HUES6 (cell line): Measurements from ENCODE around the gene PCGF2.

Source experiments
- H3K27ac ChIP-seq: 2 replicates; pipeline ENCODE4 v1.7.0; 2013; ENCODE audit warnings: low read depth, mild to moderate bottlenecking, low read length, inconsistent platforms
- H3K27me3 ChIP-seq: 2 replicates; pipeline ENCODE4 v1.6.1; 2013; ENCODE audit warnings: low read length; ENCODE audit not compliant: control insufficient read depth, insufficient read depth
- H3K36me3 ChIP-seq: 2 replicates; pipeline ENCODE4 v1.6.1; 2013; ENCODE audit warnings: low read length; ENCODE audit not compliant: control insufficient read depth, insufficient read depth
- H3K4me1 ChIP-seq: 2 replicates; pipeline ENCODE4 v1.6.1; 2013; ENCODE audit warnings: low read length; ENCODE audit not compliant: control insufficient read depth, insufficient read depth
- H3K4me3 ChIP-seq: 2 replicates; pipeline ENCODE4 v1.5.1; 2013; ENCODE audit warnings: low read depth, low read length
- H3K9ac ChIP-seq: one replicate; pipeline ENCODE4 v1.6.1; 2013; ENCODE audit warnings: mild to moderate bottlenecking, low read length
- H3K9me3 ChIP-seq: 2 replicates; pipeline ENCODE4 v1.6.1; 2013; ENCODE audit warnings: low read depth, low read length; ENCODE audit not compliant: control insufficient read depth, insufficient read depth

Gene PCGF2

GRCh38 chr17:38779965-38780752 is 32.0 kb upstream of the PCGF2 start:
- Histone ChIP-seq H3K27me3 (no peaks in the 10 kb centered on the region), H3K4me3 (no peak overlapping the region), H3K9me3 (no peaks in the 10 kb centered on the region), H3K4me1 (no peaks in the 10 kb centered on the region), H3K27ac (no peak overlapping the region), H3K36me3 (peaks cover 94% of the 10 kb centered on the region), H3K9ac (no peak overlapping the region)

GRCh38 chr17:38777641-38778250 is 29.6 kb upstream of the PCGF2 start:
- peaks cover 93% of the 10 kb centered on the region for H3K36me3 ChIP-seq
- no peaks in the 10 kb centered on the region for H3K27me3 ChIP-seq
- H3K4me3 ChIP-seq, result no peak overlapping the region
- no peak overlapping the region for H3K9ac ChIP-seq
- H3K9me3 ChIP-seq, result no peaks in the 10 kb centered on the region
- H3K27ac ChIP-seq, result no peak overlapping the region
- no peaks in the 10 kb centered on the region for H3K4me1 ChIP-seq

GRCh38 chr17:38773258-38773657 is 25.1 kb upstream of the PCGF2 start:
- Histone ChIP-seq H3K9ac (no peak overlapping the region), H3K4me3 (no peak overlapping the region)

GRCh38 chr17:38768417-38768816 is 20.3 kb upstream of the PCGF2 start:
- Histone ChIP-seq H3K27ac (no peak overlapping the region), H3K9ac (no peak overlapping the region)

More at GRCh38 chr17:38773258-38773657, 25.1 kb upstream of the PCGF2 start:
- Histone ChIP-seq H3K27ac (no peak overlapping the region), H3K9me3 (no peaks in the 10 kb centered on the region), H3K36me3 (peaks cover 92% of the 10 kb centered on the region), H3K27me3 (no peaks in the 10 kb centered on the region), H3K4me1 (no peaks in the 10 kb centered on the region)

GRCh38 chr17:38766341-38766740 is 18.2 kb upstream of the PCGF2 start:
- H3K27me3 ChIP-seq, result no peaks in the 10 kb centered on the region
- H3K27ac ChIP-seq, result no peak overlapping the region
- H3K36me3 ChIP-seq, result peaks cover 94% of the 10 kb centered on the region
- H3K9ac ChIP-seq, result no peak overlapping the region
- H3K4me1 ChIP-seq, result no peaks in the 10 kb centered on the region
- no peaks in the 10 kb centered on the region for H3K9me3 ChIP-seq
- H3K4me3 ChIP-seq, result no peak overlapping the region

More at GRCh38 chr17:38768417-38768816, 20.3 kb upstream of the PCGF2 start:
- Histone ChIP-seq H3K4me1 (no peaks in the 10 kb centered on the region), H3K4me3 (no peak overlapping the region), H3K27me3 (no peaks in the 10 kb centered on the region), H3K9me3 (no peaks in the 10 kb centered on the region), H3K36me3 (peaks cover 96% of the 10 kb centered on the region)

GRCh38 chr17:38762231-38762630 is 14.1 kb upstream of the PCGF2 start:
- no peaks in the 10 kb centered on the region for H3K4me1 ChIP-seq
- H3K4me3 ChIP-seq, result no peak overlapping the region
- no peak overlapping the region for H3K27ac ChIP-seq
- H3K27me3 ChIP-seq, result no peaks in the 10 kb centered on the region
- H3K9ac ChIP-seq, result no peak overlapping the region
- peaks cover 84% of the 10 kb centered on the region for H3K36me3 ChIP-seq
- no peaks in the 10 kb centered on the region for H3K9me3 ChIP-seq

- Histone ChIP-seq H3K36me3 (peaks cover 77% of the 10 kb centered on the region), H3K4me1 (no peaks in the 10 kb centered on the region), H3K9me3 (no peaks in the 10 kb centered on the region), H3K4me3 (no peak overlapping the region), H3K9ac (no peak overlapping the region), H3K27me3 (no peaks in the 10 kb centered on the region), H3K27ac (no peak overlapping the region)
Measured at GRCh38 chr17:38761612-38762011, 13.5 kb upstream of the PCGF2 start.

GRCh38 chr17:38753071-38753506 is 5.0 kb upstream of the PCGF2 start:
- H3K27me3 ChIP-seq, result peaks cover 8% of the 10 kb centered on the region
- H3K9ac ChIP-seq, result peak overlapping the region; percentile 90
- H3K27ac ChIP-seq, result peak overlapping the region; percentile 36; the same call in 1 of the 2 replicates
- peak overlapping the region; percentile 87 for H3K4me3 ChIP-seq
- 0 out of 2 replicates have a peak, but pooled peaks cover 4% of the 10 kb centered on the region for H3K4me1 ChIP-seq
- no peaks in the 10 kb centered on the region for H3K9me3 ChIP-seq
- peaks cover 30% of the 10 kb centered on the region for H3K36me3 ChIP-seq

GRCh38 chr17:38752308-38753070 is 4.4 kb upstream of the PCGF2 start, which contains the start of gene PSMB3:
Gene PSMB3 (plus strand): TSS chr17:38752741. CDS start chr17:38752827, 86 bp downstream.
- Histone ChIP-seq H3K27me3 (peaks cover 8% of the 10 kb centered on the region), H3K4me1 (0 out of 2 replicates have a peak, but pooled peaks cover 4% of the 10 kb centered on the region), H3K27ac (peak within 1 kb of the TSS; percentile 36; the same call in 1 of the 2 replicates), H3K36me3 (peaks cover 25% of the 10 kb centered on the region), H3K9ac (peak within 1 kb of the TSS; percentile 90), H3K9me3 (no peaks in the 10 kb centered on the region), H3K4me3 (peak within 1 kb of the TSS; percentile 87)

- H3K36me3 ChIP-seq, result peaks cover 25% of the 10 kb centered on the region
- H3K27ac ChIP-seq, result peak overlapping the region; percentile 20; the same call in 1 of the 2 replicates
- peak overlapping the region; percentile 87 for H3K4me3 ChIP-seq
- peak overlapping the region; percentile 83 for H3K9ac ChIP-seq
- no peaks in the 10 kb centered on the region for H3K9me3 ChIP-seq
- H3K4me1 ChIP-seq, result peaks cover 5% of the 10 kb centered on the region
- H3K27me3 ChIP-seq, result peaks cover 8% of the 10 kb centered on the region
Measured at GRCh38 chr17:38751808-38752307, 3.7 kb upstream of the PCGF2 start.
